GM23338 (cell line): ENCODE results near the gene SLCO4A1. TPM values are rescaled to one million over a fixed set of nuclear protein-coding genes. Genes with fewer than 3 reads are reported as not detected.

Experiments used
- ATAC-seq: fragments of 200-7000 bp; cut with Tn5 transposase; 3 replicates; pipeline ENCODE4 v1.9.1; 2020
- DNase-seq: peaks from one replicate; pipeline ENCODE4 v3.0.0-alpha.2; 2015; ENCODE audit warnings: low spot score
- H2AFZ ChIP-seq: fragments of 200-600 bp; sonication (generic); 2 replicates; pipeline ENCODE4 v1.8.0; 2016; ENCODE audit warnings: antibody characterized with exemption, mild to moderate bottlenecking, moderate library complexity
- H3F3A ChIP-seq: fragments of 200-600 bp; sonication (generic); replicated peaks from 2 replicates; pipeline ENCODE4 v1.8.0; 2017; ENCODE audit warnings: antibody characterized with exemption, mixed run types, low read depth
- H3K27ac ChIP-seq: fragments of 200-600 bp; sonication (generic); 2 replicates; pipeline ENCODE4 v1.6.1; 2016; ENCODE audit warnings: low read depth
- H3K27me3 ChIP-seq: fragments of 200-600 bp; sonication (generic); 2 replicates; pipeline ENCODE4 v1.8.0; 2016; ENCODE audit warnings: mild to moderate bottlenecking, mixed run types, moderate library complexity; ENCODE audit not compliant: insufficient read depth
- H3K36me3 ChIP-seq: fragments of 200-600 bp; sonication (generic); 2 replicates; pipeline ENCODE4 v1.8.0; 2016; ENCODE audit warnings: mild to moderate bottlenecking; ENCODE audit not compliant: insufficient read depth
- H3K4me1 ChIP-seq: fragments of 200-600 bp; sonication (generic); 2 replicates; pipeline ENCODE4 v1.8.0; 2016; ENCODE audit warnings: mild to moderate bottlenecking, moderate library complexity; ENCODE audit not compliant: insufficient read depth
- H3K4me2 ChIP-seq: fragments of 200-600 bp; sonication (generic); 2 replicates; pipeline ENCODE4 v1.7.1; 2017; ENCODE audit warnings: mixed run types
- H3K4me3 ChIP-seq: fragments of 200-600 bp; sonication (generic); 2 replicates; pipeline ENCODE4 v1.6.1; 2016; ENCODE audit warnings: mixed run types
- H3K79me2 ChIP-seq: fragments of 200-600 bp; sonication (generic); replicated peaks from 2 replicates; pipeline ENCODE4 v1.8.0; 2017; ENCODE audit warnings: mild to moderate bottlenecking; ENCODE audit not compliant: insufficient read depth
- H3K9me2 ChIP-seq: fragments of 200-600 bp; sonication (generic); 2 replicates; pipeline ENCODE4 v1.8.0; 2017; ENCODE audit not compliant: insufficient read depth
- H4K20me1 ChIP-seq: fragments of 200-600 bp; sonication (generic); replicated peaks from 2 replicates; pipeline ENCODE4 v1.8.0; 2017; ENCODE audit warnings: mild to moderate bottlenecking; ENCODE audit not compliant: insufficient read depth
- H3K27ac Mint-ChIP-seq: 2 replicates; pipeline ENCODE4 v1.8.0; 2020; ENCODE audit warnings: inconsistent platforms, mild to moderate bottlenecking, moderate library complexity, mixed read lengths
- H3K27me3 Mint-ChIP-seq: 3 replicates; pipeline ENCODE4 v1.8.0; 2022; ENCODE audit warnings: low read depth, mild to moderate bottlenecking, moderate library complexity, mixed read lengths, inconsistent platforms; ENCODE audit not compliant: insufficient read depth, poor library complexity
- H3K36me3 Mint-ChIP-seq: 3 replicates; pipeline ENCODE4 v1.8.0; 2021; ENCODE audit warnings: low read depth, mild to moderate bottlenecking, inconsistent platforms, moderate library complexity, mixed read lengths
- H3K4me1 Mint-ChIP-seq: 3 replicates; pipeline ENCODE4 v1.8.0; 2020; ENCODE audit warnings: mild to moderate bottlenecking, inconsistent platforms, mixed read lengths
- H3K4me3 Mint-ChIP-seq: 3 replicates; pipeline ENCODE4 v1.8.0; 2021; ENCODE audit warnings: moderate library complexity, mild to moderate bottlenecking, inconsistent platforms, mixed read lengths
- H3K9me3 Mint-ChIP-seq: 3 replicates; pipeline ENCODE4 v1.8.0; 2020; ENCODE audit warnings: moderate library complexity, mild to moderate bottlenecking, inconsistent platforms, mixed read lengths
- CREB1 ChIP-seq: fragments of 250-450 bp; sonication (Bioruptor Pico); IDR thresholded peaks from 2 replicates; pipeline ENCODE4 v1.5.0; 2020; ENCODE audit warnings: low read depth, mild to moderate bottlenecking, moderate library complexity
- CTCF ChIP-seq, 2 experiments: fragments of 200-600 bp in 1 of 2; sonication (generic) in 1 of 2; conservative IDR thresholded peaks; 2 replicates each; pipeline versions ENCODE4 v1.5.1 to v1.6.1; 2016 to 2017; ENCODE audit warnings: antibody characterized with exemption in 2 of 2, low read depth in 2 of 2, mild to moderate bottlenecking in 2 of 2, moderate library complexity in 1 of 2
- EZH2 ChIP-seq: fragments of 200-600 bp; sonication (generic); IDR thresholded peaks from one replicate; pipeline ENCODE4 v1.8.0; 2017; ENCODE audit warnings: antibody characterized with exemption, mild to moderate bottlenecking, low read depth; ENCODE audit not compliant: unreplicated experiment
- EZH2phosphoT487 ChIP-seq: fragments of 200-600 bp; sonication (generic); IDR thresholded peaks from one replicate; pipeline ENCODE4 v1.8.1; 2018; ENCODE audit warnings: antibody characterized with exemption; ENCODE audit not compliant: unreplicated experiment
- JUNB ChIP-seq: IDR thresholded peaks from one replicate; pipeline ENCODE4 v1.6.1; 2016; ENCODE audit warnings: antibody characterized with exemption; ENCODE audit not compliant: unreplicated experiment
- NANOG ChIP-seq: IDR thresholded peaks from 2 replicates; pipeline ENCODE4 v1.6.1; 2016; ENCODE audit warnings: antibody characterized with exemption, borderline replicate concordance
- POLR2AphosphoS5 ChIP-seq: IDR thresholded peaks from 2 replicates; pipeline ENCODE4 v1.6.1; 2016; ENCODE audit warnings: antibody characterized with exemption, low read depth
- REST ChIP-seq: IDR thresholded peaks from one replicate; pipeline ENCODE4 v1.6.1; 2018; ENCODE audit warnings: antibody characterized with exemption; ENCODE audit not compliant: unreplicated experiment
- STAT1 ChIP-seq: IDR thresholded peaks from one replicate; pipeline ENCODE4 v1.6.1; 2016; ENCODE audit warnings: antibody characterized with exemption; ENCODE audit not compliant: unreplicated experiment
- ZNF114 ChIP-seq: fragments of 250-450 bp; sonication (Bioruptor Pico); IDR thresholded peaks from 2 replicates; pipeline ENCODE4 v1.5.0; 2020; ENCODE audit warnings: mild to moderate bottlenecking, moderate library complexity
- ZNF331 ChIP-seq: fragments of 250-450 bp; sonication (Bioruptor Pico); IDR thresholded peaks from 2 replicates; pipeline ENCODE4 v1.5.0; 2020; ENCODE audit warnings: low read depth, mild to moderate bottlenecking, moderate library complexity
- polyA plus RNA-seq: library from polyadenylated mRNA; unstranded; fragments of >200 nt; fragmentation: Nextera tagmentation; extraction: Ambion mirVana; gene quantifications from 2 replicates; pipeline ENCODE4 v1.2.1, GENCODE V29; 2016
- total RNA-seq: library from RNA; depleted of rRNA; stranded (reverse); fragments of >200 nt; shearing (Covaris generic); gene quantifications from 2 replicates; pipeline ENCODE4 v1.2.3, GENCODE V29; 2014
- TF ChIP-seq, protein P1 (sequence below): IDR thresholded peaks from 2 replicates; pipeline ENCODE4 v1.6.1; 2016; ENCODE audit warnings: antibody characterized with exemption
- TF ChIP-seq, protein P2 (sequence below): fragments of 250-450 bp; sonication (Bioruptor Pico); IDR thresholded peaks from 2 replicates; pipeline ENCODE4 v1.5.0; 2020; ENCODE audit warnings: mild to moderate bottlenecking, moderate library complexity

SLCO4A1 gene
- total and polyA plus RNA-seq, 2 experiments from 2014 or later, result 28.5 to 41.6 TPM

DNA sequence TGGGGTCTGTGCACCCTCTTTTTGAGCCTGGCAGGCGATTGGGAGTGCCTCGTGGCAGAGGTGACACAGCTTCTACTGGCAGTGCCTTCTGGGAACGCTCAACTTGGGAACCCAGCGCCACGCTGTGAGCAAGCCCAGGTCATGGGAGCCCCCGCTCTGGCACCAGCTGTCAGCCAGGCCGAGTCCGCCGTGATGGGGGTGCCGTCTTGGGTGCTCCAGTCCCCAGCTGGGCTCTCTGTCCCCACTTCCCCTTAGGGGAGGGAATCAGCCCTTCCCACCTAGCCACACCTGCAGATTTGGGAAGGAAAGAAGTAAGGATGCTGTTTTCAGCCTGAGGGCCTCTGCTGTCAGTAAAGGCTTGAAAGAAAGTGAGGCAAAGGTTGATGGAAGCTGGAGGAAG is 35.4 kb downstream of the SLCO4A1 start:
- H3K9me2 ChIP-seq, result no peaks in the 10 kb centered on the region
- DNase-seq (no peak), ATAC-seq (no peak)
- H4K20me1 ChIP-seq, result no peaks in the 10 kb centered on the region
- no peaks in the 10 kb centered on the region for H3K36me3 Mint-ChIP-seq
- peaks cover 3% of the 10 kb centered on the region; the same call in 2 of the 3 replicates for H3K4me1 Mint-ChIP-seq
- H2AFZ ChIP-seq, result no peak overlapping the region
- no peaks in the 10 kb centered on the region for H3K4me1 ChIP-seq
- H3K4me3 ChIP-seq, result no peak overlapping the region
- H3K36me3 ChIP-seq, result no peaks in the 10 kb centered on the region
- H3K27ac ChIP-seq, result no peak overlapping the region
- H3K9me3 Mint-ChIP-seq, result peaks cover 13% of the 10 kb centered on the region; the same call in 2 of the 3 replicates
- no peak overlapping the region for H3K4me3 Mint-ChIP-seq
- H3K27me3 Mint-ChIP-seq, result peaks cover 5% of the 10 kb centered on the region
- no peak overlapping the region for H3K27ac Mint-ChIP-seq
- TF ChIP-seq NANOG, result no peak
- TF ChIP-seq STAT1, result no peak
- TF ChIP-seq ZNF331 (CRISPR knock-in tag), result no peak
- no peak for TF ChIP-seq REST
- TF ChIP-seq ZNF114 (CRISPR knock-in tag), result no peak
- TF ChIP-seq CREB1, result no peak
- TF ChIP-seq POLR2AphosphoS5, result no peak
- TF ChIP-seq JUNB, result no peak
- no peak for TF ChIP-seq CTCF (conservative IDR thresholded peaks at IDR 0.05; ENCODE audit: low read depth in 2 of 2)
- TF ChIP-seq, protein P1, sequence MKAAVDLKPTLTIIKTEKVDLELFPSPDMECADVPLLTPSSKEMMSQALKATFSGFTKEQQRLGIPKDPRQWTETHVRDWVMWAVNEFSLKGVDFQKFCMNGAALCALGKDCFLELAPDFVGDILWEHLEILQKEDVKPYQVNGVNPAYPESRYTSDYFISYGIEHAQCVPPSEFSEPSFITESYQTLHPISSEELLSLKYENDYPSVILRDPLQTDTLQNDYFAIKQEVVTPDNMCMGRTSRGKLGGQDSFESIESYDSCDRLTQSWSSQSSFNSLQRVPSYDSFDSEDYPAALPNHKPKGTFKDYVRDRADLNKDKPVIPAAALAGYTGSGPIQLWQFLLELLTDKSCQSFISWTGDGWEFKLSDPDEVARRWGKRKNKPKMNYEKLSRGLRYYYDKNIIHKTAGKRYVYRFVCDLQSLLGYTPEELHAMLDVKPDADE, result no peak
- TF ChIP-seq EZH2, result no peak
- TF ChIP-seq EZH2phosphoT487, result no peak
- TF ChIP-seq, protein P2, sequence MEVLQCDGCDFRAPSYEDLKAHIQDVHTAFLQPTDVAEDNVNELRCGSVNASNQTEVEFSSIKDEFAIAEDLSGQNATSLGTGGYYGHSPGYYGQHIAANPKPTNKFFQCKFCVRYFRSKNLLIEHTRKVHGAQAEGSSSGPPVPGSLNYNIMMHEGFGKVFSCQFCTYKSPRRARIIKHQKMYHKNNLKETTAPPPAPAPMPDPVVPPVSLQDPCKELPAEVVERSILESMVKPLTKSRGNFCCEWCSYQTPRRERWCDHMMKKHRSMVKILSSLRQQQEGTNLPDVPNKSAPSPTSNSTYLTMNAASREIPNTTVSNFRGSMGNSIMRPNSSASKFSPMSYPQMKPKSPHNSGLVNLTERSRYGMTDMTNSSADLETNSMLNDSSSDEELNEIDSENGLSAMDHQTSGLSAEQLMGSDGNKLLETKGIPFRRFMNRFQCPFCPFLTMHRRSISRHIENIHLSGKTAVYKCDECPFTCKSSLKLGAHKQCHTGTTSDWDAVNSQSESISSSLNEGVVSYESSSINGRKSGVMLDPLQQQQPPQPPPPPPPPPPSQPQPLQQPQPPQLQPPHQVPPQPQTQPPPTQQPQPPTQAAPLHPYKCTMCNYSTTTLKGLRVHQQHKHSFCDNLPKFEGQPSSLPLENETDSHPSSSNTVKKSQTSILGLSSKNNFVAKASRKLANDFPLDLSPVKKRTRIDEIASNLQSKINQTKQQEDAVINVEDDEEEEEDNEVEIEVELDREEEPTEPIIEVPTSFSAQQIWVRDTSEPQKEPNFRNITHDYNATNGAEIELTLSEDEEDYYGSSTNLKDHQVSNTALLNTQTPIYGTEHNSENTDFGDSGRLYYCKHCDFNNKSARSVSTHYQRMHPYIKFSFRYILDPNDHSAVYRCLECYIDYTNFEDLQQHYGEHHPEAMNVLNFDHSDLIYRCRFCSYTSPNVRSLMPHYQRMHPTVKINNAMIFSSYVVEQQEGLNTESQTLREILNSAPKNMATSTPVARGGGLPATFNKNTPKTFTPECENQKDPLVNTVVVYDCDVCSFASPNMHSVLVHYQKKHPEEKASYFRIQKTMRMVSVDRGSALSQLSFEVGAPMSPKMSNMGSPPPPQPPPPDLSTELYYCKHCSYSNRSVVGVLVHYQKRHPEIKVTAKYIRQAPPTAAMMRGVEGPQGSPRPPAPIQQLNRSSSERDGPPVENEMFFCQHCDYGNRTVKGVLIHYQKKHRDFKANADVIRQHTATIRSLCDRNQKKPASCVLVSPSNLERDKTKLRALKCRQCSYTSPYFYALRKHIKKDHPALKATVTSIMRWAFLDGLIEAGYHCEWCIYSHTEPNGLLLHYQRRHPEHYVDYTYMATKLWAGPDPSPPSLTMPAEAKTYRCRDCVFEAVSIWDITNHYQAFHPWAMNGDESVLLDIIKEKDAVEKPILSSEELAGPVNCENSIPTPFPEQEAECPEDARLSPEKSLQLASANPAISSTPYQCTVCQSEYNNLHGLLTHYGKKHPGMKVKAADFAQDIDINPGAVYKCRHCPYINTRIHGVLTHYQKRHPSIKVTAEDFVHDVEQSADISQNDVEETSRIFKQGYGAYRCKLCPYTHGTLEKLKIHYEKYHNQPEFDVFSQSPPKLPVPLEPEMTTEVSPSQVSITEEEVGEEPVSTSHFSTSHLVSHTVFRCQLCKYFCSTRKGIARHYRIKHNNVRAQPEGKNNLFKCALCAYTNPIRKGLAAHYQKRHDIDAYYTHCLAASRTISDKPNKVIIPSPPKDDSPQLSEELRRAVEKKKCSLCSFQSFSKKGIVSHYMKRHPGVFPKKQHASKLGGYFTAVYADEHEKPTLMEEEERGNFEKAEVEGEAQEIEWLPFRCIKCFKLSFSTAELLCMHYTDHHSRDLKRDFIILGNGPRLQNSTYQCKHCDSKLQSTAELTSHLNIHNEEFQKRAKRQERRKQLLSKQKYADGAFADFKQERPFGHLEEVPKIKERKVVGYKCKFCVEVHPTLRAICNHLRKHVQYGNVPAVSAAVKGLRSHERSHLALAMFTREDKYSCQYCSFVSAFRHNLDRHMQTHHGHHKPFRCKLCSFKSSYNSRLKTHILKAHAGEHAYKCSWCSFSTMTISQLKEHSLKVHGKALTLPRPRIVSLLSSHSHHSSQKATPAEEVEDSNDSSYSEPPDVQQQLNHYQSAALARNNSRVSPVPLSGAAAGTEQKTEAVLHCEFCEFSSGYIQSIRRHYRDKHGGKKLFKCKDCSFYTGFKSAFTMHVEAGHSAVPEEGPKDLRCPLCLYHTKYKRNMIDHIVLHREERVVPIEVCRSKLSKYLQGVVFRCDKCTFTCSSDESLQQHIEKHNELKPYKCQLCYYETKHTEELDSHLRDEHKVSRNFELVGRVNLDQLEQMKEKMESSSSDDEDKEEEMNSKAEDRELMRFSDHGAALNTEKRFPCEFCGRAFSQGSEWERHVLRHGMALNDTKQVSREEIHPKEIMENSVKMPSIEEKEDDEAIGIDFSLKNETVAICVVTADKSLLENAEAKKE (CRISPR knock-in tag), result no peak
- H3K4me2 ChIP-seq, result no peak overlapping the region
- H3K27me3 ChIP-seq, result no peaks in the 10 kb centered on the region
- H3K79me2 ChIP-seq, result no peaks in the 10 kb centered on the region
- no peaks in the 10 kb centered on the region for H3F3A ChIP-seq
